HEK293 (cell line): Measurements from ENCODE around the gene WDPCP.
"Not testable (repeated sequence)": the region's sequence is repeated elsewhere in the genome, so short reads cannot be mapped to it uniquely, and the experiment has no call there.

Experiments
- CTCF ChIA-PET: fragments of 350-600 bp; formaldehyde crosslinking; extraction: SDS; loops from one replicate; lab custom pipeline; 2021; ENCODE audit warnings: antibody characterized with exemption; lab: Yijun Ruan, JAX
- POLR2A ChIA-PET: fragments of 300-600 bp; formaldehyde crosslinking; extraction: SDS; loops from one replicate; lab custom pipeline; 2020; ENCODE audit warnings: antibody characterized with exemption, inconsistent platforms; lab: Yijun Ruan, JAX
- H3K27ac ChIP-seq: fragments of 200-500 bp; sonication (Bioruptor generic); 2 replicates; pipeline ENCODE4 v1.5.1; 2014; ENCODE audit warnings: low read depth, low read length, control low read depth, inconsistent platforms; ENCODE audit errors: extremely low read depth
- H3K36me3 ChIP-seq, 2 experiments: fragments of 200-500 bp in 1 of 2; sonication (Bioruptor generic) in 1 of 2; 1 replicate in 1 of 2; 2 replicates in 1 of 2; pipeline ENCODE4 v1.5.1; 2014 to 2017; ENCODE audit warnings: inconsistent platforms in 2 of 2, low read length in 2 of 2; ENCODE audit not compliant: control insufficient read depth in 2 of 2, insufficient read depth in 1 of 2
- H3K4me1 ChIP-seq: fragments of 200-500 bp; sonication (Bioruptor generic); 2 replicates; pipeline ENCODE4 v1.5.1; 2014; ENCODE audit warnings: mild to moderate bottlenecking, low read length, inconsistent platforms; ENCODE audit not compliant: control insufficient read depth, insufficient read depth
- H3K4me3 ChIP-seq: 2 replicates; pipeline ENCODE4 v1.5.1; 2011; ENCODE audit warnings: low read depth, mild to moderate bottlenecking, control low read depth, low read length, moderate library complexity
- H3K9me3 ChIP-seq: fragments of 200-500 bp; sonication (Bioruptor generic); 2 replicates; pipeline ENCODE4 v1.5.1; 2014; ENCODE audit warnings: low read depth, low read length, inconsistent platforms; ENCODE audit not compliant: control insufficient read depth, insufficient read depth
- KLF1 ChIP-seq: fragments of 450-650 bp; formaldehyde crosslinking; IDR thresholded peaks from 2 replicates; pipeline ENCODE4 v1.5.1; 2016; ENCODE audit warnings: missing biosample characterization, missing genetic modification characterization
- KLF9 ChIP-seq: fragments of 450-650 bp; formaldehyde crosslinking; IDR thresholded peaks from 2 replicates; pipeline ENCODE4 v1.5.1; 2016; ENCODE audit warnings: missing biosample characterization, missing genetic modification characterization, low read depth
- PATZ1 ChIP-seq: fragments of 450-650 bp; formaldehyde crosslinking; IDR thresholded peaks from 2 replicates; pipeline ENCODE4 v1.5.1; 2016; ENCODE audit warnings: missing biosample characterization, missing genetic modification characterization
- PRDM10 ChIP-seq: fragments of 450-650 bp; formaldehyde crosslinking; IDR thresholded peaks from 2 replicates; pipeline ENCODE4 v1.5.1; 2016; ENCODE audit warnings: missing biosample characterization, missing genetic modification characterization
- ZBTB10 ChIP-seq: fragments of 450-650 bp; formaldehyde crosslinking; IDR thresholded peaks from 2 replicates; pipeline ENCODE4 v1.5.1; 2016; ENCODE audit warnings: missing biosample characterization, missing genetic modification characterization
- ZNF169 ChIP-seq: fragments of 450-650 bp; formaldehyde crosslinking; IDR thresholded peaks from 2 replicates; pipeline ENCODE4 v1.5.1; 2016; ENCODE audit warnings: missing biosample characterization, missing genetic modification characterization
- ZNF174 ChIP-seq: fragments of 450-650 bp; formaldehyde crosslinking; IDR thresholded peaks from 2 replicates; pipeline ENCODE4 v1.5.0; 2017; ENCODE audit warnings: missing biosample characterization, mild to moderate bottlenecking, missing genetic modification characterization
- ZNF19 ChIP-seq: fragments of 450-650 bp; formaldehyde crosslinking; IDR thresholded peaks from 2 replicates; pipeline ENCODE4; 2016; ENCODE audit warnings: missing biosample characterization, missing genetic modification characterization, low read depth
- ZNF248 ChIP-seq: fragments of 450-650 bp; formaldehyde crosslinking; IDR thresholded peaks from 2 replicates; pipeline ENCODE4 v1.5.1; 2017; ENCODE audit warnings: missing biosample characterization, missing genetic modification characterization
- ZNF292 ChIP-seq: fragments of 450-650 bp; formaldehyde crosslinking; IDR thresholded peaks from 2 replicates; pipeline ENCODE4 v1.5.1; 2016; ENCODE audit warnings: low read depth, missing biosample characterization, missing genetic modification characterization, borderline replicate concordance
- ZNF324 ChIP-seq: fragments of 450-650 bp; formaldehyde crosslinking; IDR thresholded peaks from 2 replicates; pipeline ENCODE4 v1.5.1; 2016; ENCODE audit warnings: missing biosample characterization, missing genetic modification characterization
- ZNF354C ChIP-seq: fragments of 450-650 bp; formaldehyde crosslinking; IDR thresholded peaks from 2 replicates; pipeline ENCODE4 v1.5.1; 2016; ENCODE audit warnings: missing biosample characterization, missing genetic modification characterization, low read depth, borderline replicate concordance
- ZNF530 ChIP-seq: fragments of 450-650 bp; formaldehyde crosslinking; IDR thresholded peaks from 2 replicates; pipeline ENCODE4 v1.5.1; 2016; ENCODE audit warnings: low read depth, missing biosample characterization, missing genetic modification characterization
- ZNF621 ChIP-seq: fragments of 450-650 bp; formaldehyde crosslinking; IDR thresholded peaks from 2 replicates; pipeline ENCODE4 v1.5.1; 2017; ENCODE audit warnings: missing biosample characterization, missing genetic modification characterization
- ZNF704 ChIP-seq: fragments of 450-650 bp; formaldehyde crosslinking; IDR thresholded peaks from 2 replicates; pipeline ENCODE4 v1.5.1; 2016; ENCODE audit warnings: missing biosample characterization, missing genetic modification characterization
- ZSCAN4 ChIP-seq: fragments of 450-650 bp; formaldehyde crosslinking; IDR thresholded peaks from 2 replicates; pipeline ENCODE4 v1.5.1; 2017; ENCODE audit warnings: missing biosample characterization, missing genetic modification characterization

WDPCP gene

GRCh38 chr2:63081404-63081803 lies 506.9 kb downstream of the WDPCP start:
- POLR2A ChIA-PET, result no interaction called here
- TF ChIP-seq KLF9 (tag by site-specific recombination) (no peak), ZSCAN4 (tag by site-specific recombination) (no peak), ZNF621 (tag by site-specific recombination) (no peak), KLF1 (tag by site-specific recombination) (no peak)
- H3K4me1 ChIP-seq, result no peaks in the 10 kb centered on the region

GRCh38 chr2:63078852-63079606 lies 509.2 kb downstream of the WDPCP start:
- Histone ChIP-seq H3K4me3 (no peak overlapping the region), H3K27ac (no peak overlapping the region), H3K36me3 (no peaks in the 10 kb centered on the region), H3K9me3 (no peaks in the 10 kb centered on the region), H3K4me1 (no peaks in the 10 kb centered on the region)
- CTCF ChIA-PET, result interaction anchor here (0.9 to 1.4 kb wide), 3 partner anchors 20 to 410 kb away, joined by 3 read pairs; no protein-coding TSS in a partner anchor
- POLR2A ChIA-PET, result no interaction called here
- TF ChIP-seq ZNF704 (tag by site-specific recombination), result no peak
- no peak for TF ChIP-seq ZNF354C (tag by site-specific recombination)
- no peak for TF ChIP-seq ZNF248 (tag by site-specific recombination)
- no peak for TF ChIP-seq ZNF292 (tag by site-specific recombination)
- no peak for TF ChIP-seq ZNF19 (tag by site-specific recombination)
- no peak for TF ChIP-seq ZNF324 (tag by site-specific recombination)
- TF ChIP-seq PATZ1, result no peak
- TF ChIP-seq ZNF174 (tag by site-specific recombination), result no peak
- TF ChIP-seq ZNF169 (tag by site-specific recombination), result no peak
- TF ChIP-seq PRDM10 (tag by site-specific recombination), result no peak
- no peak for TF ChIP-seq ZBTB10
- TF ChIP-seq ZNF530 (tag by site-specific recombination), result no peak

More at GRCh38 chr2:63081404-63081803, 506.9 kb downstream of the WDPCP start:
- Histone ChIP-seq H3K36me3 (no peaks in the 10 kb centered on the region), H3K27ac (no peak overlapping the region), H3K4me3 (no peak overlapping the region), H3K9me3 (no peaks in the 10 kb centered on the region)
- CTCF ChIA-PET, result interaction anchor here (0.5 kb wide), 1 partner anchor 80 kb away, joined by 3 read pairs; no protein-coding TSS in a partner anchor

GRCh38 chr2:63074399-63074798 lies 513.9 kb downstream of the WDPCP start:
- H3K27ac ChIP-seq, H3K9me3 ChIP-seq, CTCF ChIA-PET, POLR2A ChIA-PET, H3K4me1 ChIP-seq, H3K36me3 ChIP-seq, H3K4me3 ChIP-seq: not testable (repeated sequence)
